T-cell (primary cell): ENCODE results near the gene KIRREL1. TPM values are rescaled to one million over a fixed set of nuclear protein-coding genes. Genes with fewer than 3 reads are reported as not detected.

ENCODE experiments used
- ATAC-seq, 4 experiments: fragments of 200-7000 bp in 3 of 4; fragments of 150-1000 bp in 1 of 4; cut with Tn5 transposase; replicated peaks in 1 of 4; 1 replicate in 3 of 4; 2 replicates in 1 of 4; pipeline ENCODE4 v1.10.0; 2021; ENCODE audit warnings: moderate library complexity in 3 of 4, mild to moderate bottlenecking in 2 of 4, moderate number of reproducible peaks in 1 of 4
- CTCF ChIA-PET, 2 donors: fragments of 300-600 bp; sonication (Branson Sonifier 250); formaldehyde crosslinking; loops; one replicate each; lab custom pipeline; 2022; ENCODE audit warnings: antibody characterized with exemption in 2 of 2; lab: Charles Lee
- POLR2A ChIA-PET, 2 donors: fragments of 300-600 bp; sonication (Branson Sonifier 250); formaldehyde crosslinking; loops; one replicate each; lab custom pipeline; 2022; ENCODE audit warnings: antibody characterized with exemption in 2 of 2; lab: Charles Lee
- DNase-seq, 35 experiments: peaks; one replicate each; pipeline versions ENCODE4 v3.0.0 to v3.0.0-alpha.2; 2013 to 2023
- H3K27ac ChIP-seq: one replicate; pipeline ENCODE4 v1.5.1; 2013; ENCODE audit warnings: low read length
- H3K27me3 ChIP-seq, 2 experiments: replicated peaks in 1 of 2; 1 replicate in 1 of 2; 2 replicates in 1 of 2; pipeline versions ENCODE4 v1.6.1 to v1.7.0; 2013; ENCODE audit warnings: low read length in 1 of 2, mixed read lengths in 1 of 2; ENCODE audit not compliant: control insufficient read depth in 2 of 2, insufficient read depth in 2 of 2; ENCODE audit errors: extremely low read depth in 1 of 2
- H3K36me3 ChIP-seq, 2 donors: 1 replicate in 1 of 2; 2 replicates in 1 of 2; pipeline versions ENCODE4 v1.6.1 to v1.7.0; 2013; ENCODE audit warnings: low read length in 1 of 2; ENCODE audit not compliant: control insufficient read depth in 2 of 2, insufficient read depth in 1 of 2; ENCODE audit errors: extremely low read depth in 1 of 2
- H3K4me1 ChIP-seq, 2 experiments: 1 replicate in 1 of 2; 2 replicates in 1 of 2; pipeline versions ENCODE4 v1.6.1 to v1.7.0; 2013; ENCODE audit warnings: low read length in 2 of 2, mixed read lengths in 1 of 2; ENCODE audit not compliant: insufficient read depth in 2 of 2, control insufficient read depth in 1 of 2; ENCODE audit errors: extremely low read depth in 1 of 2
- H3K4me3 ChIP-seq, 2 donors: 1 replicate in 1 of 2; 2 replicates in 1 of 2; pipeline versions ENCODE4 v1.5.1 to v1.7.0; 2013; ENCODE audit warnings: mild to moderate bottlenecking in 2 of 2, low read length in 1 of 2, moderate library complexity in 1 of 2; ENCODE audit not compliant: control insufficient read depth in 1 of 2; ENCODE audit errors: extremely low read depth in 1 of 2
- H3K9me3 ChIP-seq: 2 replicates; pipeline ENCODE4 v1.7.0; 2013
- H3K27ac Mint-ChIP-seq, 2 donors: one replicate each; pipeline ENCODE4 v1.8.0; 2020 to 2021; ENCODE audit warnings: mild to moderate bottlenecking in 2 of 2, mixed read lengths in 2 of 2
- H3K27me3 Mint-ChIP-seq, 2 donors: one replicate each; pipeline ENCODE4 v1.8.0; 2021 to 2022; ENCODE audit warnings: mixed read lengths in 2 of 2
- H3K36me3 Mint-ChIP-seq: one replicate; pipeline ENCODE4 v1.8.0; 2021; ENCODE audit warnings: mixed read lengths
- H3K4me1 Mint-ChIP-seq, 3 donors: one replicate each; pipeline ENCODE4 v1.8.0; 2020 to 2022; ENCODE audit warnings: mixed read lengths in 3 of 3, mild to moderate bottlenecking in 1 of 3
- H3K4me3 Mint-ChIP-seq, 3 donors: one replicate each; pipeline ENCODE4 v1.8.0; 2020 to 2022; ENCODE audit warnings: mild to moderate bottlenecking in 3 of 3, mixed read lengths in 3 of 3, moderate library complexity in 3 of 3
- H3K9me3 Mint-ChIP-seq, 3 donors: one replicate each; pipeline ENCODE4 v1.8.0; 2020 to 2022; ENCODE audit warnings: mixed read lengths in 3 of 3
- WGBS: methylation state at CpG from one replicate; pipeline ENCODE4 v1.1.5; 2013; ENCODE audit warnings: missing lambda C conversion rate; ENCODE audit not compliant: insufficient coverage; 5-methylcytosine and 5-hydroxymethylcytosine counted together
- total RNA-seq, 35 experiments: library from RNA in 6 of 35; stranded (reverse) in 6 of 35; fragments of 120-200 nt in 1 of 35; gene quantifications; one replicate each; pipeline versions ENCODE4 v1.2.1 to v1.2.4 and lab custom pipeline; 2013 to 2026

The KIRREL1 gene
- total RNA-seq, 5 donors from 2014 or later (not counting 1 experiment from before 2014, with no cell fraction given): 0.16 to 0.20 (median 0.19) TPM; not detected in 2

DNA sequence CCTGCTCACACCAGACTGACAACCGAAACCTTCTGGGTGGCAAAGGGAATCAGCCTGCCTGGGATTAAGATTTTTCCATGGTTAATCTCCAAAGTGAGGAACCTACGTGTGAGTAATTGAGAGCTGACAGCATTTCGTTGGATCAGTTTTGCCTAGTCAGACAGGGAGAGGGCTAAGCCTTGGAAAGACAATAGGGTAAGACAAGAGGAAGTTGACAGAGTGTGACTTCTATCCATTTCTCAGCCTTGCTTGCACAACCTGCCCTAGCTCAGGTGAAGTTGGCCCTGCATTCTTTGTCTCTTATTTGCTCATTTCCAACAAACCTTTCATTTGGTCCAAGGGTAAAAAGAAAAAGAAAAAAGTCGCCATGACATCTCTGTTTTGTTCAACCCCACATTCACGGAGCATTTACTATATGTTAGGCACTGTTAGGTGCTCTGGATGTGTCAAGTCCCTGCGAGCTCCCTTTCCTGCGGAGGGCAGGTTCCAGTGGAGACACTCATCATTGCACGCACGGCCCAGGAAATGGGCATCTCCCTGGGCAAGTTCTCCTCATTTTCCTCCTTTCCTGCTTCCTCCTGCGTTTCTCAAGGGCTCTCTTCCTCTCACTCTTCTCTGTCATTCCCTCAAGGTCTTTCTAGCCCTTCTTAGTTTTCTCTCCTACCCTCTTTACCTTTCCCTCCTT, 23.3 kb downstream of the KIRREL1 start:
- no peak for ATAC-seq
- Histone ChIP-seq H3K27me3 (peaks cover 0 to 19% of the 10 kb centered on the region in 2 experiments), H3K4me1 (no peaks in the 10 kb centered on the region), H3K27ac (no peak overlapping the region), H3K36me3 (no peaks in the 10 kb centered on the region), H3K9me3 (no peaks in the 10 kb centered on the region), H3K4me3 (no peak overlapping the region)
- ChIA-PET CTCF (interaction anchor here in 1 of 2 donors (0.6 kb wide), 1 partner anchor 1143 kb away, joined by 3 read pairs; no protein-coding TSS in a partner anchor), POLR2A (no interaction called here)
- Mint-ChIP-seq H3K27me3 (peaks cover 17 to 24% of the 10 kb centered on the region in 2 donors), H3K4me1 (no peaks in the 10 kb centered on the region), H3K27ac (no peak overlapping the region), H3K36me3 (no peaks in the 10 kb centered on the region), H3K9me3 (no peaks in the 10 kb centered on the region), H3K4me3 (no peak overlapping the region)
- WGBS: 60% methylated on average over 7 of the region's 10 CpGs
- DNase-seq: no peak

DNA sequence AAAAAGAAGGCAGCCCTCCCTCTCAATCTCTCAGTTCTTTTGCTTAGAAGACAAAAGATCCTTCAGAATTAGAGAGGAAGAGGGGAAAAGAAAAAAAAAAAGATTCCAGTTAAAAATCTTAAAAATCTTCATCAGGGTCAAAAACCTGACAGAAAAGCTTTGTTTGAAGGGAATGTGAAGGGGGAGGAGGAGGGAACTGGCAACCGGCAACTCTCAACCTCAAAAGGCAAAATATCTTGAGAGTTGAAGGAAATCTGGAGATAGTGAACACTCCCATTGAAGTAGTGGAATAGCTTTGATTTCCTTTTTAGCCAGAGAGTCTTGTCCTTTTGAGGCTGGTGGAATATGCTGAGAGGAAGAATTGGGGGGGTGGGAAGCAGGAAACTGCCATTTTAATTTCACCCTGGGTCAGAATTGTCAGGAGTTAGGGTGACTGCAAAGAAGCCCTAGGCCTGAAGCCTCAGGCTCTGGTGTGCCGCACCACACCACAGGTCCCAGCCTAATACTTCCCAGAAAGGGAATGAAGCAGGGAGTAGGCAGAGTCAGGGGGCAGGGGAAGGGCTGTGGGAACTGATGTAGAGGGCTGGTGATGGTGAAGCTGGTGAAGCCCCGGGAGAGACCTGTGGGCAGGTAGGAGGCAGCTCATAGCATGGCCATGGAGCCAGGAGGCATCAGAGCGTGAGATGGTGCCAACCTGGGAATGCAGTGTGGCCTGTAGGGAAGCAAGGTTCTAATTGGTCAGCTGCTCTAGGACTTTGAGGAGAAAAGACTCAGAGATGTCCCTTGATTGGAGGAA, 24.6 kb downstream of the KIRREL1 start:
- ATAC-seq (no peak), DNase-seq (no peak)
- Histone ChIP-seq H3K4me1 (no peaks in the 10 kb centered on the region), H3K27me3 (peaks cover 0 to 19% of the 10 kb centered on the region in 2 experiments), H3K9me3 (no peaks in the 10 kb centered on the region), H3K27ac (no peak overlapping the region), H3K36me3 (no peaks in the 10 kb centered on the region), H3K4me3 (no peak overlapping the region)
- Mint-ChIP-seq H3K36me3 (no peaks in the 10 kb centered on the region), H3K9me3 (no peaks in the 10 kb centered on the region), H3K4me1 (no peaks in the 10 kb centered on the region), H3K4me3 (no peak overlapping the region), H3K27me3 (peaks cover 17 to 24% of the 10 kb centered on the region in 2 donors), H3K27ac (no peak overlapping the region)
- CTCF ChIA-PET: interaction anchor here in 1 of 2 donors (0.7 kb wide), 1 partner anchor 18 kb away, joined by 4 read pairs; no protein-coding TSS in a partner anchor
- 85% methylated on average over 3 of the region's 4 CpGs for WGBS
- POLR2A ChIA-PET: no interaction called here

DNA sequence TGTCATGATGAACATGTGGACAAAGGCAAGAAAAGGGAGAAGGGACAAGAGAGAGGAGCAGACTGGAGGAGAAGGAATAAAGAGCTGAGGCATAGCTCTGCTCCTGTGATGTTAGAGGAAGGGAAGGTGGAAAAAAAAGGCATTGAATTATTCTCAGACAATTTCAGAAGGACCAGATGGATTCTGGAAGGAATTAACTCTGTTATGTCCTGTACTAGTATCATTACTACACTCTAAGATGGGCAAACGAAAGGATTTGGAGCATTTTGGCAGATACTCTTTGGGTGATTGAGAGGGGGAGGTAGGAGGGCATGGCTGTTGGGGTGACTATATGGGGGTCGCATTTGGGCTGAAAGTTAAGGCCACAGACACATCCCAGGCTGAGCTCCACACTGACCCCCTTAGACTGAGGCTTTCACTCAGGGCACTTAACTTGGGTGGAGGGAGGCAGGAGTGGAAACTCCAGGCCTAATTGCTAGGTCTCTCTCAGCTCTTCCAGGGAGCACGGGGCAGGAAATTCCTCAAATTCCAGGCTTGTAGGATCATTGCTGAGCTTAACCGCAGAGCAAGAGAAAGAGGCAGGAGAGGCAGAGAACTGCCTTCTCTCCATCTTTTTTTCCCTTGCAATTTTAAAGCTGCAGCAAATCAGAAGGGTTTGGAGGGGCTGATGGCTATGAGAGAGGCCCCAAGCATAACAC, 25.9 kb downstream of the KIRREL1 start:
- ATAC-seq (no peak), DNase-seq (no peak)
- H3K4me1 ChIP-seq: no peaks in the 10 kb centered on the region
- ChIA-PET CTCF (no interaction called here), POLR2A (no interaction called here)
- H3K4me1 Mint-ChIP-seq: no peaks in the 10 kb centered on the region
- no peak overlapping the region for H3K27ac Mint-ChIP-seq
- no CpG with 5 or more reads among the region's 4 CpGs for WGBS
- H3K4me3 Mint-ChIP-seq: no peak overlapping the region
- no peaks in the 10 kb centered on the region for H3K36me3 ChIP-seq
- no peaks in the 10 kb centered on the region for H3K9me3 ChIP-seq
- H3K27me3 Mint-ChIP-seq: peaks cover 17 to 23% of the 10 kb centered on the region in 2 donors
- H3K4me3 ChIP-seq: no peak overlapping the region
- peaks cover 0 to 12% of the 10 kb centered on the region in 2 experiments for H3K27me3 ChIP-seq
- no peaks in the 10 kb centered on the region for H3K36me3 Mint-ChIP-seq
- no peak overlapping the region for H3K27ac ChIP-seq
- H3K9me3 Mint-ChIP-seq: no peaks in the 10 kb centered on the region

DNA sequence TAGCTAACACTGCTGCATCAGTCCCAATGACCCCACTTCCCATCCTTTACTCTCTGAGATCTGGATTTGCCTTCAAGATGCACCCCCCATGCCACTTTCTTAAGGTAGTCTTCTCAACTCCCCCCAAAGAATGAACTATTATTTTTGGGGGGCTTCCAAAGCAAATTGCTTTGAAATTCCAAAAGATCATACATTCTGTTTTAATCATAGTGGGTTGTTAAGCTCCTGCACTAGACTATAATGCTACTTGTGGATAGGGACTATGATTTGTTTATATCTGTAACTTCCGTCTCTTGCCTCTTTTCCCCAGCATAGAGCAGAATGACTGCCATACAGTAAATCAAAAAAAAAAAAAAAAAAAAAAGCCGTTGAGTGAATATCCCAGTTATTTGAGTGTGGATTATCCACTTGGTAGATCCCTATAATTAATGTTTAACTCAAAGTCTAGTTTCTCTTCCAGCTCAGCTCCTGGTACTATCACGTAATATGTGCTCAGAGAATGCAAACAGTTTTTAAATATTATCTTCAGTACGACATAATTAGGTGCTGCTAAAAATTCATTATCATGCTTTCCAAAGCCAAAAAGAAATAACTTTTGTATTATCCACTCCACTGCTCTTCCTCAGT, 26.9 kb downstream of the KIRREL1 start:
- Mint-ChIP-seq H3K4me3 (no peak overlapping the region), H3K36me3 (no peaks in the 10 kb centered on the region), H3K9me3 (no peaks in the 10 kb centered on the region), H3K4me1 (no peaks in the 10 kb centered on the region), H3K27me3 (peaks cover 19 to 25% of the 10 kb centered on the region in 2 donors), H3K27ac (no peak overlapping the region)
- Histone ChIP-seq H3K9me3 (no peaks in the 10 kb centered on the region), H3K27ac (no peak overlapping the region), H3K36me3 (no peaks in the 10 kb centered on the region), H3K4me3 (no peak overlapping the region), H3K27me3 (peaks cover 0 to 11% of the 10 kb centered on the region in 2 experiments), H3K4me1 (no peaks in the 10 kb centered on the region)
- no peak for DNase-seq
- ATAC-seq: no peak
- WGBS: no CpG with 5 or more reads among the region's 4 CpGs
- CTCF ChIA-PET: no interaction called here
- POLR2A ChIA-PET: no interaction called here

DNA sequence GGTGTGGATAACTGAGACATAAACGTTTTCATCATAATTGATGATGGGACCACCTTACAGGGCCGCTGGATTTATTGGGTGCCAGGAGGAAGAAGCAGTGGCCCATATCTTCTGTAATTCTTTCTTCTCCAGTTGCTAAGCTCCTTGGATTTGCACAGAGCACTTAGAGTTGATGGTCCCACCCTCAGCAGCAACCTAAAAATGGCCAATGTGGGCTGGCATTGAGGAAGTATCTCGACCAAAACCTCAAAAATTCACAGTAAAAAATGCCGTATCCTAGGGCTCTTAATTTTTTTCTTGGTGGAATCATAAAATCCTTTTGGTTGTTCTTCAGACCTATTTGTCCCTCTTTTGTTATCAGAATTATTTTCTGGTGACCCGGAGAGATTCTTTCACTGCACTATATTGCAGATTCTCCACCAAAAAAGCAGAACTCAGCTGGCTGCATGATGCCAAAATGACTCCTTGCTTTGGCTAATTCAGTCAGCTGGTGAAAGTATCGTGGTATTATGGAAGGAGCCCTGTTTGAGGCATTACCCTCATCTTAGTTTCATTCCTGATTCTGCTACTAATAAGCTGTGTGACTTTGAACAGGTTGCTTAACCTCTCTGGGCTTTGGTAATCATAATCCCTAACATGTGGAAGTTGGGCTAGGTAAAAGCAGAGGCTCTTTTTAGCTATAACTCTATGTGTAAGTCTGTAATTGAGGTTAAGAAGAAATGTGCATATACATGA, 27.6 kb downstream of the KIRREL1 start:
- DNase-seq (no peak), ATAC-seq (no peak)
- ChIA-PET CTCF (no interaction called here), POLR2A (no interaction called here)
- no peaks in the 10 kb centered on the region for H3K36me3 ChIP-seq
- no peak overlapping the region for H3K27ac ChIP-seq
- H3K27me3 ChIP-seq: peaks cover 0 to 8% of the 10 kb centered on the region in 2 experiments
- no peak overlapping the region for H3K4me3 Mint-ChIP-seq
- H3K4me1 Mint-ChIP-seq: no peaks in the 10 kb centered on the region
- H3K4me1 ChIP-seq: no peaks in the 10 kb centered on the region
- H3K9me3 ChIP-seq: no peaks in the 10 kb centered on the region
- H3K27me3 Mint-ChIP-seq: peaks cover 22 to 23% of the 10 kb centered on the region in 2 donors
- H3K9me3 Mint-ChIP-seq: no peaks in the 10 kb centered on the region
- no peak overlapping the region for H3K4me3 ChIP-seq
- H3K27ac Mint-ChIP-seq: no peak overlapping the region
- no CpG with 5 or more reads among the region's 6 CpGs for WGBS
- H3K36me3 Mint-ChIP-seq: no peaks in the 10 kb centered on the region
